ENCODE results near the gene MYH3. TPM values are rescaled to one million over a fixed set of nuclear protein-coding genes. Genes with fewer than 3 reads are reported as not detected.
"Not testable (repeated sequence)": the region's sequence is repeated elsewhere in the genome, so short reads cannot be mapped to it uniquely, and the experiment has no call there.

MYH3 gene
- total and polyA plus RNA-seq, 10 donors, result 2.2 to 9.0 (median 4.9) TPM

- Histone ChIP-seq H3K4me1 (peaks cover 20 to 87% (median 65%) of the 10 kb centered on the region in 6 donors), H3K27ac (peak overlapping the region; percentile 95 to 99 (median 97)), H3K27me3 (replicated peaks in 1 of 7) (no peaks in the 10 kb centered on the region), H3K36me3 (peaks cover 0 to 25% (median 20%) of the 10 kb centered on the region in 6 donors), H3K4me3 (peak overlapping the region; percentile 91 to 99 (median 94)), H3K9me3 (no peaks in the 10 kb centered on the region)
- TF ChIP-seq CTCF (IDR thresholded peaks at IDR 0.05 in 8 of 11, conservative IDR thresholded peaks at IDR 0.05 in 3 of 11), result no peak
- TF ChIP-seq POLR2AphosphoS5 (IDR thresholded peaks at IDR 0.05), result no peak
- no peak for TF ChIP-seq POLR2A (IDR thresholded peaks at IDR 0.05)
- no peak for DNase-seq
- WGBS, 5 donors, result 6 to 15% (median 8%) methylated on average over 18 of the region's 18 CpGs
- intact Hi-C loops (cut with DNase I; ENCODE audit: low total_unique reads), result no loop called here
Observed at GRCh38 chr17:10698096-10698818, 41.1 kb upstream of the MYH3 start.

- intact Hi-C loops (cut with DNase I; ENCODE audit: low total_unique reads), result no loop called here
- WGBS, 5 donors, result 0 to 1% (median 0%) methylated on average over 64 to 84 of the region's 84 CpGs
Observed at GRCh38 chr17:10697092-10698081, 40.3 kb upstream of the MYH3 start, which contains the start of the genes ADPRM and SCO1. ADPRM (plus strand) TSS chr17:10697594; CDS start chr17:10704927, 7,333 bp downstream. SCO1 (minus strand) TSS chr17:10697533; CDS start chr17:10697507, 26 bp downstream.

GRCh38 chr17:10695875-10696407, 38.8 kb upstream of the MYH3 start:
- H3K4me1 ChIP-seq, result peaks cover 20 to 75% (median 48%) of the 10 kb centered on the region in 6 donors
- H3K27me3 ChIP-seq (replicated peaks in 1 of 7); H3K9me3 ChIP-seq; DNase-seq; intact Hi-C loops (cut with DNase I; ENCODE audit: low total_unique reads): not testable (repeated sequence)
- peak overlapping the region in 1 of 8 donors; percentile 96 for H3K27ac ChIP-seq
- peak overlapping the region in 6 of 8 donors; percentile 91 to 95 (median 94) for H3K4me3 ChIP-seq
- peaks cover 0 to 48% (median 42%) of the 10 kb centered on the region in 6 donors for H3K36me3 ChIP-seq
- WGBS, 5 donors, result 88 to 93% (median 90%) methylated on average over 17 of the region's 17 CpGs

More at GRCh38 chr17:10697092-10698081, 40.3 kb upstream of the MYH3 start, which contains the start of the genes ADPRM and SCO1:
- Histone ChIP-seq H3K27ac (peak within 1 kb of the TSS; percentile 95 to 99 (median 97)), H3K27me3 (replicated peaks in 1 of 7) (no peaks in the 10 kb centered on the region), H3K4me3 (peak within 1 kb of the TSS; percentile 91 to 99 (median 94)), H3K4me1 (peaks cover 20 to 87% (median 58%) of the 10 kb centered on the region in 6 donors), H3K36me3 (peaks cover 0 to 33% (median 27%) of the 10 kb centered on the region in 6 donors), H3K9me3 (no peaks in the 10 kb centered on the region)
- DNase-seq, result peak; percentile 99
- peak; percentile 86 to 94 (median 93) for TF ChIP-seq POLR2A (IDR thresholded peaks at IDR 0.05)
- TF ChIP-seq CTCF (IDR thresholded peaks at IDR 0.05 in 8 of 11, conservative IDR thresholded peaks at IDR 0.05 in 3 of 11), result peak in 10 of 11 experiments; percentile 28 to 70 (median 48)
- TF ChIP-seq POLR2AphosphoS5 (IDR thresholded peaks at IDR 0.05), result peak; percentile 98 to 99 (median 99)

- TF ChIP-seq POLR2A (IDR thresholded peaks at IDR 0.05), result no peak
- no peak for TF ChIP-seq CTCF (IDR thresholded peaks at IDR 0.05 in 8 of 11, conservative IDR thresholded peaks at IDR 0.05 in 3 of 11)
- TF ChIP-seq POLR2AphosphoS5 (IDR thresholded peaks at IDR 0.05), result no peak
- intact Hi-C loops (cut with DNase I; ENCODE audit: low total_unique reads), result no loop called here
- WGBS, 5 donors, result 80 to 88% (median 87%) methylated on average over 2 of the region's 2 CpGs
- Histone ChIP-seq H3K27me3 (replicated peaks in 1 of 7) (no peaks in the 10 kb centered on the region), H3K4me1 (peaks cover 0 to 24% (median 0%) of the 10 kb centered on the region in 6 donors), H3K9me3 (no peaks in the 10 kb centered on the region), H3K4me3 (no peak overlapping the region), H3K27ac (no peak overlapping the region), H3K36me3 (peaks cover 0 to 97% (median 62%) of the 10 kb centered on the region in 6 donors)
- DNase-seq, result no peak
Observed at GRCh38 chr17:10687499-10687898, 30.4 kb upstream of the MYH3 start.

Data from spleen (tissue), 11 donors.